Muscle layer of duodenum (tissue), 2 donors: Measurements from ENCODE around the gene SCAMP1.

Source experiments
- H3K27ac ChIP-seq: one replicate; pipeline ENCODE4 v1.7.0; 2013; ENCODE audit warnings: mild to moderate bottlenecking, low read length
- H3K27me3 ChIP-seq: one replicate; pipeline ENCODE4 v1.7.0; 2013; ENCODE audit warnings: low read depth, mild to moderate bottlenecking, control low read depth, low read length
- H3K36me3 ChIP-seq, 2 donors: one replicate each; pipeline ENCODE4 v1.7.0; 2013; ENCODE audit warnings: low read length in 2 of 2, control low read depth in 1 of 2, mild to moderate bottlenecking in 1 of 2; ENCODE audit not compliant: insufficient read depth in 2 of 2, control insufficient read depth in 1 of 2
- H3K4me1 ChIP-seq, 2 donors: one replicate each; pipeline ENCODE4 v1.7.0; 2013; ENCODE audit warnings: low read length in 2 of 2, mild to moderate bottlenecking in 2 of 2, control low read depth in 1 of 2, moderate library complexity in 1 of 2; ENCODE audit not compliant: insufficient read depth in 2 of 2, control insufficient read depth in 1 of 2
- H3K4me3 ChIP-seq, 2 donors: one replicate each; pipeline ENCODE4 v1.7.0; 2013; ENCODE audit warnings: low read length in 2 of 2, low read depth in 1 of 2, mild to moderate bottlenecking in 1 of 2
- H3K9me3 ChIP-seq, 2 donors: one replicate each; pipeline ENCODE4 v1.7.0; 2013; ENCODE audit warnings: low read length in 2 of 2, control low read depth in 1 of 2, mild to moderate bottlenecking in 1 of 2; ENCODE audit not compliant: control insufficient read depth in 1 of 2
- donor health status: healthy.

The SCAMP1 gene

DNA sequence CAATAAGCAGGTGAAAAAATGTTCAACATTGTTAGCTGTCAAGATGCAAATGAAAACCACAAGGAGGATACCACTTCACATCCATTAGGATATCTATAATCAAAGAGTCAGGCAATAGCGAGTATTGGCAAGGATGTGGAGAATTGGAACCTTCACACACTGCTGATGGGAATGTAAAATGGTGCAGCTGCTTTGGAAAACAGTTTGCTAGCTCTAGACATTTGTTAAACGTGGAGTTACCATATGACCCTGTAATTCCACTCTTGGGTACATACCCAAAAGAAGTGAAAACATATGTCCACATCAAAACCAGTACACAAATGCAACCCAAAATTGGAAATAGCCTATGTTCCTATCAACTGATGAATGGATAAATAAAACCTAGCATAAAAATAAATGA lies 37.4 kb downstream of the SCAMP1 start:
- H3K27ac ChIP-seq = no peak overlapping the region
- no peaks in the 10 kb centered on the region for H3K4me1 ChIP-seq
- H3K27me3 ChIP-seq = no peaks in the 10 kb centered on the region
- peaks cover 0 to 5% of the 10 kb centered on the region in 2 donors for H3K36me3 ChIP-seq
- H3K9me3 ChIP-seq = no peaks in the 10 kb centered on the region
- H3K4me3 ChIP-seq = no peak overlapping the region

DNA sequence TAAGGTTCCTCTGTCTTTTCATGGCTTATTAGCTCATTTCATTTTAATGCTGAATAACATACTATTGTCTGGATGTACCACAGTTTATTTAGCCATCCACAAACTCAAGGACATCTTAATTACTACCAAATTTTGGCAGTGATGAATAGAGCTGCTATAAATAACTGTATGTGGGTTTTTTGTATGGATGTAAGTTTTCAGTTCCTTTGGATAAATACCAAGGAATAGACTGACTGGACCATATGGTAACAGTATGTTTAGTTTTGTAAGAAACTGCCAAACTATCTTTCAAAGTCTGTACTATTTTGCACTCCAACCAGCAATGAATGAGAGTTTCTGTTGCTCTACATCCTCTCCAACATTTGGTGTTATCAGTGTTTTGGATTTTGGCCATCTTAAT lies 38.7 kb downstream of the SCAMP1 start:
- Histone ChIP-seq H3K27ac (no peak overlapping the region), H3K27me3 (no peaks in the 10 kb centered on the region), H3K36me3 (peaks cover 0 to 5% of the 10 kb centered on the region in 2 donors), H3K9me3 (no peaks in the 10 kb centered on the region), H3K4me3 (no peak overlapping the region), H3K4me1 (no peaks in the 10 kb centered on the region)

DNA sequence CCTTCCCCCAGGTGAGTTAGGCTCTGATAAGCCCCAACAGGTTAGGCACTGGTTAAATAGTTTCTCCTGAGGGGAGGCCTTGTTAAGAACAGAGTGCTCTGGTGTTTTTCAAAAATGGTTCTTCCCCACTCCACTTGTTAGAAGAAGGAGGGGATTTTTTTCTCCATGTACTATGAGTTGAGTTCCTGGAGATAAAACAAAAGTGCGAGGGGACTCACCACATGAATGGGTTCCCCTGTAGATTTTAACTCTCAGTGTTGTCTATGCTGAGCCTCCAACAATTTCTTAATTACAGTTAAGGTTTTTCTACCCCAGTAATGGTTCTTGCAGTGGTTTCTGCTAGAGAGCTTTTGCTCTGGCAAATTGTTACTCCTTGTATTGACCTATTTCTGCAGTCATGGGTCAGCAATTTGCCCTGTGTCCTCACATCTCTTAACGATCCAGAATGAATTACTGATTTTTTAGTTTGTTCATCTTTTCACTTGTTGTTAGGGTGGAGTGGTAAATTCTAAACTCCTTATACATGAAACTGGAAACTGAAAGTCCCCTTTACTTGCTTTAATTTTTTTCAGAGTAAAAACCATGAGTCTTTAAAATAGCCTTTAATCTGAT lies 44.4 kb downstream of the SCAMP1 start:
- H3K4me3 ChIP-seq = no peak overlapping the region
- no peaks in the 10 kb centered on the region for H3K27me3 ChIP-seq
- no peaks in the 10 kb centered on the region for H3K9me3 ChIP-seq
- H3K36me3 ChIP-seq = no peaks in the 10 kb centered on the region
- H3K4me1 ChIP-seq = peaks cover 0 to 10% of the 10 kb centered on the region in 2 donors
- no peak overlapping the region for H3K27ac ChIP-seq

DNA sequence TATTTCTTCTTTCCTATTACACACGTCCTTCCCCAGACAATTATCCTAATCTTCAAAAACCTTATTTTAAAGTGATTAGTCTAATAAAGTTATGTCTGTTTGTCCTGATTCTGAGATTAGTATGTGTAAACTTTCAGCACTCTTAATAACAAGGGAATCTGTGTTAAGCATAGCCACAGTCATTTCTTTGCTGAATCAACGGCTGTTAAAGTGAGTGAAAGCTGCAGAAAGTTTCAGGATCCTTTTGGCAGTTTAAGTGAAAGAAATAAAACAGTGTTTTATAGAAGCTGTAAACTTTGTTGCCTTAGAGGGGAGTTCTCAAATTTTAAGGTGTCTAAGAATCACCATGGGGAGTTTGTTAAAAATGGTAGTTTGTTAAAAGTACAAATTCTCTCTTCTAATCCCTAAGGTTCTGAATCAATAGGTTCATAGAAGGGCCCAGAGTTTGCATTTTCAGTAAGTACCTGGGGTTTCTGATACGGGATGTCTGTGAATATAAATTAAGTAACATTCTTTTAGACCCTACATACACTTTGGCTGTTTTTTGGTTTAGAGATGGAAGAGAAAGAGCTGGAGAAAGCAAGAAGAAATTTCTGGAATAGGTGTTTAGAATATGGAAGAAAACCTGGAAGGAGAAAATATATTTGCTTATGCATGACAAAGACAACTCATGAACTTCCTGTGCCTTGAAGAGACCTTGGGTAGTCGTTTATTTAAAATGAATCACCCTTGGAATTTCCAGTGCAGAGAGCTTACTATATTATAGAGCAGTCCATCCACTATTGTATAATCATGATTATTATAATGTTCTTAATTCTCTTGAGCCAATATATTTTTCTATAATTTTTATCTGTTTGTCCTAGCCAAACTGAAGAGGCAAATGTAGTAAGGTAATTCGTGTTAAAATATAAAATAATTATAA lies 45.7 kb downstream of the SCAMP1 start:
- H3K36me3 ChIP-seq = no peaks in the 10 kb centered on the region
- H3K4me3 ChIP-seq = no peak overlapping the region
- no peaks in the 10 kb centered on the region for H3K9me3 ChIP-seq
- no peak overlapping the region for H3K27ac ChIP-seq
- H3K4me1 ChIP-seq = peaks cover 0 to 10% of the 10 kb centered on the region in 2 donors
- H3K27me3 ChIP-seq = no peaks in the 10 kb centered on the region

DNA sequence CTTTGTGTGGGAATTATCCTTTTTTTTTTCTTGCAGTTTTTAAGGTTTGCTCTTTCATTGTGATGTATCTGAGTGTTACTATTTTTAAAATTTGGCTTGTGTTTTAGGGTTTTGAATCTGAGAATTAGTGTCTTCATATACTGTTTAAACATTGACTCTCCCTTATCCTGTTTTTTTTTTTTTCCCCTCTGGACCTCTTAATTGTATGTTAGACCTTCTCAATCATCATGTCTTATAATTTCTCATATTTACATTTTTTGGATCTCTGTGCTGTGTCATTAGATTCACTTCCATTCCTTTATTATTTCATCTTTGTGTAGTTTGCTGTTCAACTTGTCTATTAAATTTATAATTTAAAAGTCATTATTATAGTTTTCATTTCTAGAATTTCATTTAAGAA lies 47.0 kb downstream of the SCAMP1 start:
- Histone ChIP-seq H3K36me3 (no peaks in the 10 kb centered on the region), H3K9me3 (no peaks in the 10 kb centered on the region), H3K4me3 (no peak overlapping the region), H3K4me1 (peaks cover 0 to 10% of the 10 kb centered on the region in 2 donors), H3K27me3 (no peaks in the 10 kb centered on the region), H3K27ac (no peak overlapping the region)

DNA sequence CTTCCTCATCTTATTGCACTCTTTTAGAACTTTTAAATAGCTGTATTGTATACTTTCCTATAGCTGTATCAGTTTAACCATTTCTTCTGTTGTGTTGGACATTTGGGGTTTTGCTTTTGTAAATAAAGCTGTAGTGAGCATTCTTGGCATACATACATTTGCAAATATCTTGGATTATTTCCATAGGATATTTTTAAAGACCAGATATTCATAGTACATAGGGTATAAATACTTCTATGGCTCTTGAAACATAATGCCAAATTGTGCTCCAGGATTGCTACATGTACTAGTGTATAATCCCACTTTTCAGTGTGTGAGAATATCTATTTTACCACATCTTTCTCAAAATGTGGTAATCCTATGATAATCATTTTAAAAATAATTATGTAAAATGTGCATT lies 51.2 kb downstream of the SCAMP1 start:
- Histone ChIP-seq H3K9me3 (no peaks in the 10 kb centered on the region), H3K36me3 (peaks cover 0 to 1% of the 10 kb centered on the region in 2 donors), H3K27ac (no peak overlapping the region), H3K27me3 (no peaks in the 10 kb centered on the region), H3K4me3 (no peak overlapping the region), H3K4me1 (no peaks in the 10 kb centered on the region)

DNA sequence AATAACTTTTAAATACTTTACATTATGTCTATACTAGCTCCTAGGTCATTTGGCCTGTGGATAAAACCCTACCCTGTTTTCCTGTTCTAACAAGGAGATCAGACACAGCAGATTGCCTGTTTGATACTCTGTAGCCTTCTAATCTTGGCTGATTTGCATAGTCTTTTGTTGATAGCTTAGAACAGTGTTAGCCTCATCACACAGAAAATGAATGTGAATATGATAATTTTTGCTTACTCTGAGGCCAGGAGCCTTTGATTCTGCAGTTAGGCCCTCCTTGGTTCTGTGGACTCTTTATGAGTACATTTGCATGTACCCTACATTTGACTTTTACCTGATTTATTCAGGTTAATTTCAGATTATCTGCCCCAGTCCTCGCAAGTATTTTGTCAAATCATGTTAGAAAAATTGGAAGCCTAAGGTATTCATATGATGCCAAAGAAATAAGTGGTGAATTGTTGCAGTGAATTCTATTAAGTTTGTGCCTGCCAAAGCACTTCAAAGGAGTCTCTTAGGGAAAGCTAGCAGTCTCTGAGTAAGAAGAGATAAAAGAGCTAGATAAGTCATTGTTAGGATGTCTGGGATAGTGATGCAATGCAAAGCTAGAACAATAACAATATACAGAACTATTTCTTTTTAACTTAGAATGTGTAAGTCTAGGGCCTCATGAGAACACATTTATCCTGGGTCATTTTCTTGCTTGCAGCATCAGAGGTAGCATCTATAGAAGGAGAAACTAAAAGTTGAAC lies 56.4 kb downstream of the SCAMP1 start:
- Histone ChIP-seq H3K4me3 (no peak overlapping the region), H3K4me1 (peaks cover 0 to 9% of the 10 kb centered on the region in 2 donors), H3K9me3 (no peaks in the 10 kb centered on the region), H3K36me3 (peaks cover 12 to 18% of the 10 kb centered on the region in 2 donors), H3K27ac (no peak overlapping the region), H3K27me3 (no peaks in the 10 kb centered on the region)

DNA sequence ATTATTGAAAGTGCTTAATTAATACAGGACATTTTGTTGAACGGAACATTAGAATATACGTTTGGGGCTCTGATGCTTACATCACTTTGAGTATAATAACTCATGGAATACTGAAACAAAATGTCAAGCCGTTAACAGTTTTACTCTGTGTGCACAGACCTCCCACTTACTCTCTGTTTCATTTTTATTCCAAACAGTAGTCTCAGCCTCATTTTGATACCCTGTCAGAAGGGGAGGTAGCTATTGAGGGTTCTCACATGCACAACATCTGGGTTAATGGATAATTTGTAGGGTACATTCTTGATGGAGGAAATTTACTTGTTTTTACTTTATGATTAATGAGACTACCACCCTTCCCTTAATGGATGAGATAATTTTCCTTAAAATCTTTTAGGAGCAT lies 59.0 kb downstream of the SCAMP1 start:
- no peaks in the 10 kb centered on the region for H3K27me3 ChIP-seq
- H3K4me1 ChIP-seq = peaks cover 0 to 9% of the 10 kb centered on the region in 2 donors
- H3K4me3 ChIP-seq = no peak overlapping the region
- no peak overlapping the region for H3K27ac ChIP-seq
- H3K9me3 ChIP-seq = no peaks in the 10 kb centered on the region
- H3K36me3 ChIP-seq = peaks cover 12 to 19% of the 10 kb centered on the region in 2 donors

DNA sequence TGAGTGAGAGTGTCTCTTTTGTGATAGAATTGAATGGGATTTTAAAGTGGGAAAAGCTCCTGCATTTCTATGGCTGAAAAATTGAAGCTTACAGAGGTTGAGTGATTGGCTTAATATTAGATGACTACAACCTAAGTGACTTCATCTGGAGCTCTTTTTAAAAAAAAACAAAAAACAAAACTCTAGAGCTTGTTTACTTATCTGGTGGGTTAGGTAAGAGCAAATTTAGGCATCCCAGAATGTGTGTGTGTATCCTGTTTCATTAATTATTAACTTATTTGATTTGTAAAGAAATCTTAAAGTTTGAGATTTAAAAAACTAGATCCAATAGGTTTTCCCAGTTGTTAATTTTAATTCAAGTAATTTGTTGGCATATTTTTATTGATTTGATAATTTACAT lies 60.1 kb downstream of the SCAMP1 start:
- H3K4me1 ChIP-seq = peaks cover 0 to 9% of the 10 kb centered on the region in 2 donors
- H3K4me3 ChIP-seq = no peak overlapping the region
- H3K9me3 ChIP-seq = no peaks in the 10 kb centered on the region
- peaks cover 19 to 21% of the 10 kb centered on the region in 2 donors for H3K36me3 ChIP-seq
- H3K27ac ChIP-seq = no peak overlapping the region
- H3K27me3 ChIP-seq = no peaks in the 10 kb centered on the region

DNA sequence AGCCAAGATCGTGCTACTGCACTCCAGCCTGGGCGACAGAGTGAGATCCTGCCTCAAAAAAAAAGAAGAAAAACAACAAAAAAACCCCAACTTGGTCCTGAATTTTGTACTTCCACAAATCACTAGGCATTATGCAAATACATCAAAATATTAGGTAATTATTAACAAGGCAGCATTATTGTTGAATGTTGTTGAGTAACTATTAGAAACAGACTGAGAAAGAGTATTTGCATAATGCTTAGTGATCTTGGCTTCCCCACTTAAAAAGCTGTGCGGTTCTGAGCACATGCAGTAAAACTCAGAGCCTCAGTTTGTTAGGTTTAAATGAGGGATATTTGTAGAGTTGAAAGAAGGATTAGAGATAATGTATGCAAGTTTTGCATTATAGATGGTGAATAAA lies 64.2 kb downstream of the SCAMP1 start:
- peaks cover 3 to 25% of the 10 kb centered on the region in 2 donors for H3K36me3 ChIP-seq
- H3K4me3 ChIP-seq = no peak overlapping the region
- peaks cover 0 to under 1% of the 10 kb centered on the region in 2 donors for H3K4me1 ChIP-seq
- no peak overlapping the region for H3K27ac ChIP-seq
- H3K27me3 ChIP-seq = no peaks in the 10 kb centered on the region
- no peaks in the 10 kb centered on the region for H3K9me3 ChIP-seq

DNA sequence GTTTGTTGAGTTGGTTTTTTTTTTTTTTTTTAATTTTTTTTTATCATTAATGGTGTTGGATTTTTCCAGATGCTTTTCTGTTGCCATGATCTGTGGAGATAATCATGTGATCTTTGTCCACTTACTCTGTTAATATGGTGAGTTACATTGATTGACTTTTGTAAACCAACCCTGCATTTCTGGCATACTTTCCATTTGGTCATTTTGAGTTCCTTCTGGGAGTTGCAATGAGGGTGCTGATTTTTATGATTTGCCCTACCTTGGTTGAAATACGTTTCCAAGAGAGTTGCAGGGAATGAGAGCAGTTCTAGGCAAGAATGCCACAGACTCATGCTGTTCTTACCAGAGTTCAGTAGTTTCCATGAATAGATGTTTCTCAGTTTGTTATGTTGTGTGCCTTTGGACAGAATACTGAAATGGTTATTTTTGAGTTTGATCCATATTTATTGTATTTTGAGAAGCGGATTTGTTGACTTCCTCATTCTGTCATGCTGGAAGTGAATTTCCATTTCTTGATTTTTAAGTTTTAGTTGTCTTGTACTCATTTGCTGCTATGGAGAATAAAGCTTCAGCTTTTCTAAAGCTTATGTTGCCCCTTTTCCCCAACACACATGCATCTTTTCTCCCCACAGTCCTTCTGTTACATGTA lies 69.0 kb downstream of the SCAMP1 start:
- H3K4me3 ChIP-seq = no peak overlapping the region
- no peak overlapping the region for H3K27ac ChIP-seq
- no peaks in the 10 kb centered on the region for H3K9me3 ChIP-seq
- H3K36me3 ChIP-seq = peaks cover 0 to 24% of the 10 kb centered on the region in 2 donors
- H3K4me1 ChIP-seq = no peaks in the 10 kb centered on the region
- no peaks in the 10 kb centered on the region for H3K27me3 ChIP-seq
